GM18508 (cell line): ENCODE measurements around the gene TENM3.

ENCODE experiments used
- ATAC-seq: cut with Tn5 transposase; IDR thresholded peaks from one replicate; pipeline ENCODE4 v1.9.1; 2021; ENCODE audit warnings: moderate number of reproducible peaks; ENCODE audit not compliant: insufficient read depth, unreplicated experiment

The TENM3 gene

GRCh38 chr4:182432819-182433218 lies 189.6 kb downstream of the TENM3 start:
- no peak for ATAC-seq

- ATAC-seq: no peak
These were observed 191.5 kb downstream of the TENM3 start for GRCh38 chr4:182434720-182435119.

- ATAC-seq: no peak
These were observed 192.2 kb downstream of the TENM3 start for GRCh38 chr4:182435401-182435800.

- no peak for ATAC-seq
These were observed 199.9 kb downstream of the TENM3 start for GRCh38 chr4:182443070-182443469.

- ATAC-seq: no peak
These were observed 204.6 kb downstream of the TENM3 start for GRCh38 chr4:182447767-182448280.

- ATAC-seq: peak; percentile 64
These were observed 205.3 kb downstream of the TENM3 start for GRCh38 chr4:182448281-182449151.

GRCh38 chr4:182449186-182449929 lies 206.2 kb downstream of the TENM3 start:
- no peak for ATAC-seq

- no peak for ATAC-seq
These were observed 206.8 kb downstream of the TENM3 start for GRCh38 chr4:182449930-182450439.

GRCh38 chr4:182451441-182451840 lies 208.2 kb downstream of the TENM3 start:
- ATAC-seq: no peak

- ATAC-seq: no peak
These were observed 210.6 kb downstream of the TENM3 start for GRCh38 chr4:182453830-182454229.

GRCh38 chr4:182454440-182455013 lies 211.3 kb downstream of the TENM3 start:
- ATAC-seq: no peak

GRCh38 chr4:182465114-182465513 lies 221.9 kb downstream of the TENM3 start:
- no peak for ATAC-seq

GRCh38 chr4:182465979-182466378 lies 222.8 kb downstream of the TENM3 start:
- no peak for ATAC-seq

- ATAC-seq: no peak
These were observed 227.0 kb downstream of the TENM3 start for GRCh38 chr4:182470215-182470614.

- ATAC-seq: no peak
These were observed 232.3 kb downstream of the TENM3 start for GRCh38 chr4:182475539-182475938.

- no peak for ATAC-seq
These were observed 235.3 kb downstream of the TENM3 start for GRCh38 chr4:182478475-182478874.

GRCh38 chr4:182483685-182484084 lies 240.5 kb downstream of the TENM3 start:
- ATAC-seq: no peak

GRCh38 chr4:182486881-182487280 lies 243.7 kb downstream of the TENM3 start:
- no peak for ATAC-seq

- ATAC-seq: no peak
These were observed 245.7 kb downstream of the TENM3 start for GRCh38 chr4:182488896-182489295.

- no peak for ATAC-seq
These were observed 246.4 kb downstream of the TENM3 start for GRCh38 chr4:182489607-182490006.

GRCh38 chr4:182491719-182492118 lies 248.5 kb downstream of the TENM3 start:
- ATAC-seq: no peak
